Measurements from ENCODE around the gene CDSN. TPM values are rescaled to one million over a fixed set of nuclear protein-coding genes. Genes with fewer than 3 reads are reported as not detected.

The CDSN gene
- total and polyA plus RNA-seq, 2 of the 4 experiments (the other 2 are of a cell fraction) = not detected

DNA sequence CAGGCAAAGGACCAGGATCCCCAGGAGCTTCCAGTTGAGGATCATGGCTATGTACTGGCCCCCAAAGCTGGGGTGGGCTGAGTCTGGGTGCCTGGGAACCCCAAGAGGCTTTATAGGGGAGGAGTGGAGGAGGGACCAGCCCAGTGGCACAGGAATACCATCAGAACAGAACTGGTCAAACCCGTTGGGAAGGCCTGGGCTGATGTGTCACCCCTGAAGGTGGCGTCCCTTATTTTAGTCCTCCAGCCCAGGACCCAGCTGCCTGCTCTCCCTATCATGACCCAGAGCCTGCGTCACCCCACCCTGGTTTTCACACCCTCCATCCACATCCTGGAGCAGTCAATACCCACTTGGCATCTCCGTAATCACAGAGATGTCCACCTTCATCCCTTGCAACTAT, 18.7 kb upstream of the CDSN start, which contains the start of gene PSORS1C2:
Gene PSORS1C2, minus strand, starts transcription at position 85 of the 400 bp plus-strand sequence. Its CDS starts 40 bp downstream, at position 45.
- Histone ChIP-seq H2BK15ac (ENCODE audit: low read depth, low read length) (peak within 1 kb of the TSS; percentile 65; the same call in 1 of the 3 replicates), H2AK5ac (ENCODE audit: low read depth, low read length) (peak within 1 kb of the TSS; percentile 67), H3K79me1 (ENCODE audit: low read depth in 1 of 2, low read length in 2 of 2) (no peaks in the 10 kb centered on the region), H4K5ac (ENCODE audit: low read depth, low read length) (0 out of 2 replicates have a peak within 1 kb of the TSS, but pooled peaks have one; percentile 34), H3K4me3 (ENCODE audit: insufficient read depth, low read depth, low read length) (no peak within 1 kb of the TSS), H3K36me3 (ENCODE audit: control insufficient read depth, insufficient read depth, low read length) (peaks cover 4% of the 10 kb centered on the region; the same call in 1 of the 2 replicates), H4K8ac (ENCODE audit: low read depth in 2 of 2, low read length in 2 of 2) (peak within 1 kb of the TSS; percentile 51 to 77; a peak in 3 of 4 replicates), H3K9ac (ENCODE audit: low read depth, low read length) (no peak within 1 kb of the TSS), H4K20me1 (ENCODE audit: insufficient read depth, low read length) (no peaks in the 10 kb centered on the region; the same call in 1 of the 2 replicates), H2AFZ (replicated peaks; ENCODE audit: low read length, poor library complexity) (peak within 1 kb of the TSS; percentile 89), H3K23ac (ENCODE audit: low read depth, low read length) (no peak within 1 kb of the TSS), H3K9me1 (ENCODE audit: insufficient read depth, low read length) (peaks cover 15% of the 10 kb centered on the region), H3K18ac (ENCODE audit: low read depth, low read length) (no peak within 1 kb of the TSS), H3K4me2 (ENCODE audit: low read depth, low read length) (no peak within 1 kb of the TSS), H4K91ac (ENCODE audit: insufficient read depth, low read depth, low read length) (peak within 1 kb of the TSS; percentile 49), H3K14ac (replicated peaks; ENCODE audit: low read depth, low read length) (no peak within 1 kb of the TSS), H3K27ac (ENCODE audit: insufficient read depth, low read length) (no peak within 1 kb of the TSS), H3K9me3 (ENCODE audit: control insufficient read depth, insufficient read depth, low read length) (no peaks in the 10 kb centered on the region), H3K4ac (ENCODE audit: low read depth, low read length) (peak within 1 kb of the TSS; percentile 78), H3K56ac (ENCODE audit: extremely low read depth, insufficient read depth, low read length) (no peak within 1 kb of the TSS), H2BK5ac (ENCODE audit: low read depth, low read length, poor library complexity, severe bottlenecking) (no peak within 1 kb of the TSS), H2BK120ac (ENCODE audit: low read depth, low read length) (peak within 1 kb of the TSS; percentile 65; the same call in 1 of the 2 replicates), H2BK20ac (ENCODE audit: low read depth, low read length) (peak within 1 kb of the TSS; percentile 20), H3K27me3 (ENCODE audit: control insufficient read depth, insufficient read depth, low read length) (no peaks in the 10 kb centered on the region), H2AK9ac (replicated peaks; ENCODE audit: low read depth, low read length, poor library complexity) (peak within 1 kb of the TSS; percentile 84), H3K4me1 (ENCODE audit: control insufficient read depth, insufficient read depth, low read length) (peaks cover 13% of the 10 kb centered on the region)
- POLR2A ChIA-PET (ENCODE audit: unreplicated experiment) = no interaction called here
- TF ChIP-seq MAFK (IDR thresholded peaks at IDR 0.05; ENCODE audit: low read depth, low read length) = no peak
- no peak for TF ChIP-seq RCOR1 (IDR thresholded peaks at IDR 0.05; ENCODE audit: insufficient replicate concordance, low read length)
- TF ChIP-seq, protein P1, sequence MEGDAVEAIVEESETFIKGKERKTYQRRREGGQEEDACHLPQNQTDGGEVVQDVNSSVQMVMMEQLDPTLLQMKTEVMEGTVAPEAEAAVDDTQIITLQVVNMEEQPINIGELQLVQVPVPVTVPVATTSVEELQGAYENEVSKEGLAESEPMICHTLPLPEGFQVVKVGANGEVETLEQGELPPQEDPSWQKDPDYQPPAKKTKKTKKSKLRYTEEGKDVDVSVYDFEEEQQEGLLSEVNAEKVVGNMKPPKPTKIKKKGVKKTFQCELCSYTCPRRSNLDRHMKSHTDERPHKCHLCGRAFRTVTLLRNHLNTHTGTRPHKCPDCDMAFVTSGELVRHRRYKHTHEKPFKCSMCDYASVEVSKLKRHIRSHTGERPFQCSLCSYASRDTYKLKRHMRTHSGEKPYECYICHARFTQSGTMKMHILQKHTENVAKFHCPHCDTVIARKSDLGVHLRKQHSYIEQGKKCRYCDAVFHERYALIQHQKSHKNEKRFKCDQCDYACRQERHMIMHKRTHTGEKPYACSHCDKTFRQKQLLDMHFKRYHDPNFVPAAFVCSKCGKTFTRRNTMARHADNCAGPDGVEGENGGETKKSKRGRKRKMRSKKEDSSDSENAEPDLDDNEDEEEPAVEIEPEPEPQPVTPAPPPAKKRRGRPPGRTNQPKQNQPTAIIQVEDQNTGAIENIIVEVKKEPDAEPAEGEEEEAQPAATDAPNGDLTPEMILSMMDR (conservative IDR thresholded peaks at IDR 0.05; ENCODE audit: low read depth, low read length) = no peak
- no peak for TF ChIP-seq MAZ (IDR thresholded peaks at IDR 0.05; ENCODE audit: borderline replicate concordance, low read depth, low read length)
- TF ChIP-seq RAD21 (IDR thresholded peaks at IDR 0.05; ENCODE audit: low read length) = no peak
- no peak for TF ChIP-seq RFX5 (IDR thresholded peaks at IDR 0.05; ENCODE audit: low read depth, low read length)
- TF ChIP-seq FOS (IDR thresholded peaks at IDR 0.05; ENCODE audit: low read depth, low read length) = no peak
- TF ChIP-seq, protein P2, sequence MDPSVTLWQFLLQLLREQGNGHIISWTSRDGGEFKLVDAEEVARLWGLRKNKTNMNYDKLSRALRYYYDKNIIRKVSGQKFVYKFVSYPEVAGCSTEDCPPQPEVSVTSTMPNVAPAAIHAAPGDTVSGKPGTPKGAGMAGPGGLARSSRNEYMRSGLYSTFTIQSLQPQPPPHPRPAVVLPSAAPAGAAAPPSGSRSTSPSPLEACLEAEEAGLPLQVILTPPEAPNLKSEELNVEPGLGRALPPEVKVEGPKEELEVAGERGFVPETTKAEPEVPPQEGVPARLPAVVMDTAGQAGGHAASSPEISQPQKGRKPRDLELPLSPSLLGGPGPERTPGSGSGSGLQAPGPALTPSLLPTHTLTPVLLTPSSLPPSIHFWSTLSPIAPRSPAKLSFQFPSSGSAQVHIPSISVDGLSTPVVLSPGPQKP (IDR thresholded peaks at IDR 0.05; ENCODE audit: borderline replicate concordance, low read depth, low read length) = no peak
- no peak for TF ChIP-seq SMC3 (IDR thresholded peaks at IDR 0.05; ENCODE audit: low read depth, low read length)
- dilution Hi-C loops (cut with HindIII; ENCODE audit: low sequenced_read_pairs, unreplicated experiment) = no loop called here
- WGBS, 2 experiments (ENCODE audit: extremely low coverage in 2 of 2, insufficient read length in 1 of 2) = no CpG with 5 or more reads among the region's 4 CpGs
- no peak for ATAC-seq (ENCODE audit: low read depth)
- DNase-seq = no peak
- intact Hi-C loops (cut with micrococcal nuclease) = loop anchor here (5.0 kb wide), 1 partner anchor 133 kb away; the partner anchor contains the start of gene HLA-C
- in situ Hi-C loops (cut with MboI; ENCODE audit: low sequenced_read_pairs) = loop anchor here (5.0 kb wide), 2 partner anchors 53 to 228 kb away; no protein-coding TSS in a partner anchor
- CTCF ChIA-PET = interaction anchor here (0.5 to 0.6 kb wide), 2 partner anchors 228 to 462 kb away, joined by 3 read pairs; no protein-coding TSS in a partner anchor
- BruUV-seq (replicated peaks) = no TSS peak
